Activated CD8-positive, alpha-beta memory T cell treated with anti-CD3 and anti-CD28 coated beads, Interleukin-2, amount 10 ng/mL, durations not matched to agents 7 days and 5 days (primary cell): ENCODE measurements around the gene KCNK1. TPM values are rescaled to one million over a fixed set of nuclear protein-coding genes. Genes with fewer than 3 reads are reported as not detected.
"Not testable (repeated sequence)": the region's sequence is repeated elsewhere in the genome, so short reads cannot be mapped to it uniquely, and the experiment has no call there.

Experiments
- ATAC-seq: fragments of 150-1000 bp; cut with Tn5 transposase; one replicate; pipeline ENCODE4 v1.10.0; 2021; ENCODE audit warnings: moderate library complexity
- CTCF ChIA-PET: fragments of 350-600 bp; sonication (Branson Sonifier 250); formaldehyde crosslinking; loops from one replicate; lab custom pipeline; 2021; ENCODE audit warnings: antibody characterized with exemption; lab: Charles Lee
- DNase-seq: peaks from one replicate; pipeline ENCODE4 v3.0.0-alpha.2; 2020
- H3K27ac Mint-ChIP-seq: one replicate; pipeline ENCODE4 v1.8.0; 2021; ENCODE audit warnings: mild to moderate bottlenecking, mixed read lengths
- H3K27me3 Mint-ChIP-seq: one replicate; pipeline ENCODE4 v1.8.0; 2021; ENCODE audit warnings: mixed read lengths
- H3K36me3 Mint-ChIP-seq: one replicate; pipeline ENCODE4 v1.8.0; 2021; ENCODE audit warnings: mild to moderate bottlenecking, mixed read lengths
- H3K4me1 Mint-ChIP-seq: one replicate; pipeline ENCODE4 v1.8.0; 2021; ENCODE audit warnings: mixed read lengths
- H3K4me3 Mint-ChIP-seq: one replicate; pipeline ENCODE4 v1.8.0; 2021; ENCODE audit warnings: mild to moderate bottlenecking, moderate library complexity, mixed read lengths
- H3K9me3 Mint-ChIP-seq: one replicate; pipeline ENCODE4 v1.8.0; 2022; ENCODE audit warnings: low read depth, mixed read lengths
- total RNA-seq, 2 experiments: library from RNA; stranded (reverse); gene quantifications; one replicate each; pipeline ENCODE4 v1.2.3, GENCODE V29; 2021

The KCNK1 gene
- total RNA-seq, 2 experiments from 2014 or later = 0.61 to 1.5 TPM

- CTCF ChIA-PET, DNase-seq, ATAC-seq, H3K27ac Mint-ChIP-seq, H3K4me3 Mint-ChIP-seq, H3K4me1 Mint-ChIP-seq, H3K27me3 Mint-ChIP-seq, H3K36me3 Mint-ChIP-seq, H3K9me3 Mint-ChIP-seq: not testable (repeated sequence)
Observed at GRCh38 chr1:233670363-233670762, 56.5 kb downstream of the KCNK1 start.

DNA sequence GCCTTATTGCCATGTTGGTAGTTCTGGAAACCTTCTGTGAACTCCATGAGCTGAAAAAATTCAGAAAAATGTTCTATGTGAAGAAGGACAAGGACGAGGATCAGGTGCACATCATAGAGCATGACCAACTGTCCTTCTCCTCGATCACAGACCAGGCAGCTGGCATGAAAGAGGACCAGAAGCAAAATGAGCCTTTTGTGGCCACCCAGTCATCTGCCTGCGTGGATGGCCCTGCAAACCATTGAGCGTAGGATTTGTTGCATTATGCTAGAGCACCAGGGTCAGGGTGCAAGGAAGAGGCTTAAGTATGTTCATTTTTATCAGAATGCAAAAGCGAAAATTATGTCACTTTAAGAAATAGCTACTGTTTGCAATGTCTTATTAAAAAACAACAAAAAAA lies 57.4 kb downstream of the KCNK1 start:
- ATAC-seq (no peak), DNase-seq (no peak)
- Mint-ChIP-seq H3K9me3 (no peaks in the 10 kb centered on the region), H3K4me1 (peaks cover 3% of the 10 kb centered on the region), H3K27me3 (peaks cover 6% of the 10 kb centered on the region), H3K27ac (no peak overlapping the region), H3K4me3 (no peak overlapping the region), H3K36me3 (no peaks in the 10 kb centered on the region)
- CTCF ChIA-PET = no interaction called here

- CTCF ChIA-PET = no interaction called here
- DNase-seq (no peak), ATAC-seq (no peak)
- H3K4me3 Mint-ChIP-seq = no peak overlapping the region
- peaks cover 6% of the 10 kb centered on the region for H3K27me3 Mint-ChIP-seq
- no peaks in the 10 kb centered on the region for H3K9me3 Mint-ChIP-seq
- H3K27ac Mint-ChIP-seq = no peak overlapping the region
- H3K4me1 Mint-ChIP-seq = peaks cover 3% of the 10 kb centered on the region
- H3K36me3 Mint-ChIP-seq = no peaks in the 10 kb centered on the region
Observed at GRCh38 chr1:233672732-233673131, 58.8 kb downstream of the KCNK1 start.

DNA sequence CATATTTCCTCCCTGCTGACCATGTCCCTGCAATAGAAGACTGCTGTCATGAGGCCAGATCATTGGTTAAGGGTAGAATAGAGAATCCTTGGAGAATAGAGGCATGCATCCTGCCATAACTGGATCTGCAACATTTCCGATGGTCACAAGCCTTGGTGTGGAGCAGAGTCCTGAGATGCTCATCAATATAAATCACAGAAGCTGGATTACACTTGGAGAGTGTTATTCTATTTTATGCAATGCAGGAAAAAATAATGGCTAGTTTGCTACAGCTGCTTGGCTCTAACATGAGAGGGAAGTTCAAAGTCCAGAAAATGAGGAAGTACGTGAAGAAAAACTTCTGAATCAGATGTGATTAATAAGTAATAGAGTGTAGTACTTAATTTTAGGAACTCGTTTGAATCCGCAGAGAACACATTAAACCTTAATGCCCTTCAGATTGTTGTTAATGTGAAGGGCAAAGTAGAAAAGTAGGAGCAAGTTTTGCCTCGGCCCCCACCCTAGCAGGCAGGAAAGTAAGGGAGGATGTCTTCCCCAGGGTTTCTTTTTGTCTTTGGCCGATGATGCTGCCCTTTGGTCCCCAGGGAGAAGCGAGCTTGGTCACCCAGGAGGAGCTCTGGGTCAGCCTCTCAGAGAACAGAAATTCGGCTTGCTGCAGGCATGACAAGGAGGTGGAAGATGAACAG lies 59.5 kb downstream of the KCNK1 start:
- Mint-ChIP-seq H3K9me3 (no peaks in the 10 kb centered on the region), H3K27me3 (peaks cover 6% of the 10 kb centered on the region), H3K4me1 (peaks cover 3% of the 10 kb centered on the region), H3K4me3 (no peak overlapping the region), H3K36me3 (no peaks in the 10 kb centered on the region), H3K27ac (no peak overlapping the region)
- no peak for ATAC-seq
- CTCF ChIA-PET = no interaction called here
- DNase-seq = no peak

- Mint-ChIP-seq H3K36me3 (no peaks in the 10 kb centered on the region), H3K9me3 (no peaks in the 10 kb centered on the region), H3K4me3 (no peak overlapping the region), H3K4me1 (no peaks in the 10 kb centered on the region), H3K27ac (no peak overlapping the region), H3K27me3 (peaks cover 6% of the 10 kb centered on the region)
- CTCF ChIA-PET = no interaction called here
- ATAC-seq (no peak), DNase-seq (no peak)
Observed at GRCh38 chr1:233673947-233674431, 60.1 kb downstream of the KCNK1 start.

DNA sequence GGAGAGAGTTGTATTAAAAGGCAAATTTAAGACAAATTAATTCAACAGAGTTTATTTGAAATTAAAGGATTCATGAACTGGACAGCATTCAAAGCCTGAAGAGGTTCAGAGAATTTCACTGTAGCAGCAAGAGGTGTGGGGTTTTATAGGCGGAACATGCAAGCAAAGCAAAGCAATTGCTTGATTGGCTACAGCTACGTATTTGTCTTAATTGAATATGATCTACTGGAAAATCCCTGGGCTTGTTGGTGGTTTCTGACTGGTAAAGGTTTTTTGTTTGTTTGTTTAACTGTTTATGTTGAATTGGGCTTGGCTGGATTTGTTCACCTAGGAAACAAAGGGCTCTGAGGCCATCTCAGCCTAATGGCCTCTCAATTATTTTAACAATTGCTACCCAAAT lies 61.5 kb downstream of the KCNK1 start:
- Mint-ChIP-seq H3K4me1 (no peaks in the 10 kb centered on the region), H3K9me3 (no peaks in the 10 kb centered on the region), H3K4me3 (no peak overlapping the region), H3K27ac (no peak overlapping the region), H3K36me3 (no peaks in the 10 kb centered on the region), H3K27me3 (peaks cover 6% of the 10 kb centered on the region)
- CTCF ChIA-PET = no interaction called here
- DNase-seq = no peak
- ATAC-seq = no peak

DNA sequence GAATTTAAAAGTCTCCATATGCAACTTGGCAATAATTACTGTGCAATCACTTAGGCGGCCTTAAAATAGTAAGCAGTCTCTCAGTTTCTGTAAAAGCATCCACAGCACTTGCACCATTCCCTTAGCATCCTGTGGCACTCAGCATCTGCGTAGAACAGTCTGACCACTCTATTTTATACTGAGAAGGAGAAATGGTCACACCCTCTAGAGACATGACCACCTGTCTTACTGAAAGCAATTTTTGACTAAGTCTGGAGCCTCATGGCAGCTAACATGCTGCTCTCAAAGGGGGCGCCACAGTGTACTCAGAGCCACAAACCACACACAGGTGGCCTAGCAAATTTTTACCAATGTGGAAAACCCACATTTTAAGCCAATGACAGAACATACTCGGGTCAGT lies 62.0 kb downstream of the KCNK1 start:
- no peaks in the 10 kb centered on the region for H3K4me1 Mint-ChIP-seq
- H3K4me3 Mint-ChIP-seq = no peak overlapping the region
- no peaks in the 10 kb centered on the region for H3K9me3 Mint-ChIP-seq
- CTCF ChIA-PET = interaction anchor here (0.9 kb wide), 1 partner anchor 17 kb away, joined by 3 read pairs; no protein-coding TSS in a partner anchor
- no peaks in the 10 kb centered on the region for H3K36me3 Mint-ChIP-seq
- DNase-seq (no peak), ATAC-seq (no peak)
- H3K27ac Mint-ChIP-seq = no peak overlapping the region
- H3K27me3 Mint-ChIP-seq = peaks cover 8% of the 10 kb centered on the region

- Mint-ChIP-seq H3K4me1 (no peaks in the 10 kb centered on the region), H3K9me3 (no peaks in the 10 kb centered on the region), H3K27me3 (peaks cover 9% of the 10 kb centered on the region), H3K27ac (no peak overlapping the region), H3K4me3 (no peak overlapping the region), H3K36me3 (no peaks in the 10 kb centered on the region)
- DNase-seq (no peak), ATAC-seq (no peak)
- CTCF ChIA-PET = no interaction called here
Observed at GRCh38 chr1:233677690-233678354, 63.9 kb downstream of the KCNK1 start.

DNA sequence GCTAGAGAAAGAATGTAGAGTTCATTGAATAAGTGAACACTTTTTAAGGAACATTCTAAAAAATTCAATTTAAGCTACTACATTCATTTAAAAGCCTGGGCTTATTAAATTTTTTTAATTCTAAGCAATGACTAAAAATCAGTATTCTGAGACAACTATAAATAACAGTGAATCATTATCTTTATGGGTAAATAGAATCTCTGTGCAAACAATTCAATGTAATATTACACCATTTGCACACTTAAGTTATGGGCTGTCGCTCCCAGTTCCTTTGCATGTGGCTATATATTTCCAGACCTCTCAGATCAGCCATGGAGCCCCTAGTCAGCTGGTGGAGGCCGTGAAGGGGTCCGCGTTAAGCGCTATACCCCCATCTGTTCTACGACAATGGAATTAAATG lies 65.1 kb downstream of the KCNK1 start:
- H3K9me3 Mint-ChIP-seq = no peaks in the 10 kb centered on the region
- CTCF ChIA-PET = no interaction called here
- no peak for DNase-seq
- H3K36me3 Mint-ChIP-seq = no peaks in the 10 kb centered on the region
- H3K4me1 Mint-ChIP-seq = no peaks in the 10 kb centered on the region
- no peak for ATAC-seq
- H3K4me3 Mint-ChIP-seq = no peak overlapping the region
- H3K27me3 Mint-ChIP-seq = peaks cover 5% of the 10 kb centered on the region
- no peak overlapping the region for H3K27ac Mint-ChIP-seq

DNA sequence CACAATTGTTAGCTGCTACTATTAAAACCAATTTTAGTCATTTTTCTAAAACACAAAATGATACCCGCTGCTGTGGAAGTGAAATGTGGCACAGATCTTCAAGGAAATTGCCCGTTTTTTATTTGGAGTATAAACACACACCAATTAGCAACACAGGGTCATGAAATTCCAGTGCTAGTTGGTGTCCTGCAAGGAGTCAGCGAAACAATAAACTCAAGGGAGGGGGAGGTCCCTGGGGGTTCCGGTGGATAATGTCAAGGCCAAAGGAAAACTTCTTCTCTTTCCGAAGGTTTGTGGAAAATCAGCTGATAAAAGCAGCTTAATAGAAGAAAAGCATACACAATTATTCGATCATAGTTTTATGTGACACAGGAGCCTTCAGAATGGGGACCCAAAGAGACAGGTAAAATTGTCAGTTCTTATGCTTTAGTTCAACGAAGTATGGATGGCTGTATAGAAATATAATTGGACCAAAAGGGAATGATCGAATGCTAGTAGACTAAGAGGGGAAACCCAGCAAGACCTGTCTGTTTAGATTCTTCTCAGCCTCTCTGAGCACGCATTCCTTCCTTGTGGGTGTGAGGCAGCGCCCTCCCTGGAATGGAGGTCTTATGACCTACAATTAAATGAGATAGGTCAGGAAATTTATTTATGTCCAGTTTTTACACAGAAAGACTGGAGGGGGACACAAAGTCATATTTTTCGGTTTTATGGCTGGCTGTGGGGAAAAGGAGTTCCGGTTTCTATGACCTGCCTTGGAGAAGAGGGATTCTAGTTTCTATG lies 65.9 kb downstream of the KCNK1 start:
- H3K4me3 Mint-ChIP-seq = no peak overlapping the region
- H3K4me1 Mint-ChIP-seq = no peaks in the 10 kb centered on the region
- no peak for ATAC-seq
- no peaks in the 10 kb centered on the region for H3K9me3 Mint-ChIP-seq
- DNase-seq = no peak
- CTCF ChIA-PET = no interaction called here
- no peaks in the 10 kb centered on the region for H3K36me3 Mint-ChIP-seq
- peaks cover 5% of the 10 kb centered on the region for H3K27me3 Mint-ChIP-seq
- H3K27ac Mint-ChIP-seq = no peak overlapping the region

GRCh38 chr1:233681285-233681684 lies 67.4 kb downstream of the KCNK1 start:
- no peak for ATAC-seq
- Mint-ChIP-seq H3K9me3 (no peaks in the 10 kb centered on the region), H3K4me1 (no peaks in the 10 kb centered on the region), H3K4me3 (no peak overlapping the region), H3K27ac (no peak overlapping the region), H3K27me3 (peaks cover 5% of the 10 kb centered on the region), H3K36me3 (no peaks in the 10 kb centered on the region)
- no peak for DNase-seq
- CTCF ChIA-PET = no interaction called here

- H3K9me3 Mint-ChIP-seq, H3K27me3 Mint-ChIP-seq, H3K4me3 Mint-ChIP-seq, DNase-seq, H3K36me3 Mint-ChIP-seq, CTCF ChIA-PET, H3K27ac Mint-ChIP-seq, H3K4me1 Mint-ChIP-seq, ATAC-seq: not testable (repeated sequence)
Observed at GRCh38 chr1:233686653-233687052, 72.7 kb downstream of the KCNK1 start.

GRCh38 chr1:233689017-233689747 lies 75.3 kb downstream of the KCNK1 start:
- Mint-ChIP-seq H3K27ac (no peak overlapping the region), H3K4me1 (no peaks in the 10 kb centered on the region), H3K4me3 (no peak overlapping the region), H3K9me3 (no peaks in the 10 kb centered on the region), H3K36me3 (no peaks in the 10 kb centered on the region), H3K27me3 (no peaks in the 10 kb centered on the region)
- CTCF ChIA-PET = no interaction called here
- ATAC-seq = no peak
- DNase-seq = no peak
